Activated CD8-positive, alpha-beta T cell treated with anti-CD3 and anti-CD28 coated beads for 36 hours (primary cell): Measurements from ENCODE around the gene RPL36. TPM values are rescaled to one million over a fixed set of nuclear protein-coding genes. Genes with fewer than 3 reads are reported as not detected.
A peak's percentile ranks its signal among the peaks of the same experiment; 100 is the strongest.

Experiments used
- ATAC-seq: fragments of 200-7000 bp; cut with Tn5 transposase; one replicate; pipeline ENCODE4 v1.10.0; 2021; ENCODE audit warnings: mild to moderate bottlenecking, moderate library complexity
- CTCF ChIA-PET: fragments of 350-600 bp; sonication (Branson Sonifier 250); formaldehyde crosslinking; loops from one replicate; lab custom pipeline; 2021; ENCODE audit warnings: antibody characterized with exemption; lab: Charles Lee
- POLR2A ChIA-PET: fragments of 350-600 bp; sonication (Branson Sonifier 250); formaldehyde crosslinking; loops from one replicate; lab custom pipeline; 2021; ENCODE audit warnings: antibody characterized with exemption; lab: Charles Lee
- DNase-seq: peaks from one replicate; pipeline ENCODE4 v3.0.0-alpha.2; 2020
- H3K27ac Mint-ChIP-seq: one replicate; pipeline ENCODE4 v1.8.0; 2021; ENCODE audit warnings: mild to moderate bottlenecking, mixed read lengths
- H3K27me3 Mint-ChIP-seq: one replicate; pipeline ENCODE4 v1.8.0; 2021; ENCODE audit warnings: mixed read lengths
- H3K36me3 Mint-ChIP-seq: one replicate; pipeline ENCODE4 v1.8.0; 2021; ENCODE audit warnings: low read depth, mixed read lengths
- H3K4me1 Mint-ChIP-seq: one replicate; pipeline ENCODE4 v1.8.0; 2021; ENCODE audit warnings: low read depth, mixed read lengths
- H3K4me3 Mint-ChIP-seq: one replicate; pipeline ENCODE4 v1.8.0; 2021; ENCODE audit warnings: mild to moderate bottlenecking, moderate library complexity, mixed read lengths
- H3K9me3 Mint-ChIP-seq: one replicate; pipeline ENCODE4 v1.8.0; 2021; ENCODE audit warnings: mixed read lengths
- CTCF ChIP-seq: fragments of 200-600 bp; IDR thresholded peaks from one replicate; pipeline ENCODE4 v1.8.0; 2022; ENCODE audit warnings: antibody characterized with exemption, mild to moderate bottlenecking
- intact Hi-C: fragments of 100-400 bp; cut with micrococcal nuclease; formaldehyde crosslinking; loops from one replicate; pipeline ENCODE4 v1.10.0; 2022
- total RNA-seq, 2 experiments: library from RNA; stranded (reverse); gene quantifications; one replicate each; pipeline ENCODE4 v1.2.3, GENCODE V29; 2021

Gene RPL36
- total RNA-seq, 2 experiments from 2014 or later: 1,711 to 1,715 TPM

DNA sequence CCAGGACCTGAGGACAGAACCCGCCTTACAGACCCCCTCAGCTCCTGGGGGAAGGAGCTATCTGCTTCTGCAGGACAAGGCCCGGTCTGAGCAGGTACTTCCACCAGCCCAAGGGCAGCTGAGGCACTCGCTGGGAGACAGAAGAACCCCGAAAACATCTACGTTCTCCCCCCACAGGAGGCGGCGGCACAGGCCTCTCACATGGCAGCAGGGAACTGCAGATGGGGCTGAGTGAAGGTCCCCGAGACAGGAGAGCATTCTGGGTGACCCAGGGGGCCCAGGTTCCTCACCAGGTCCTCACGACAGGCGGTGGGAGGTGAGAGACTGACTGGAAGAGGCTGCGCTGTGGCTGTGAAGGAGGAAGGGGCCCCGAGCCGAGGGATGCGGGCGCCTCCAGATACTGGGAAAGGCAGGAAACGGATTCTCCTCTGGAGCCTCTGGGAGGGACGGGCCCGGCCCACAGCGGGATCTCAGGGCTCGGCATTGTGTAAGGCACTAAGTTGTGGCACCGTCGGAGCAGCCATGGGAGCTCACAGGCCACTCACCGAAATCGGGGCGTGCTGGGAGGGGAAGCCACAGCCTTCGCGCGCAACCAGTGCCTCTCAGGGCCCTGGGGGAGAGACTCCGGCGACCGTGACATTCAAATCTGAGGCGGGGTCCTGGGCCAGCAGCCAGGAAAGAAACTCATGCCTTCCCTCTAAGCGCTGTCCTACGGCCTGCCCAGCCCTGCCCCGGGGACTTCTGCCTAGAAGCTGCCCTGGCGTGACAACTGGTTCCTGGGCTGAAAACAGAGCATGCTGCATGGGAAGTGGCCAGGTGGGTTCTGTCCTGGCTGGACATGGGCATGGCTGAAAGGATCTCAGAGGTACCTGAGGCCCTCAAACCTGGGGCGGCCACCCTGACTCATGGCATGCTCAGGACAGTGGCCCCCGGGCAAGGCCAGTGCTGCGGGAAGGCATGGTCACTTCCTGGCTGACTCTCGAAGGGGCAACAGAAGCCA is 14.0 kb downstream of the RPL36 start:
- Mint-ChIP-seq H3K4me1 (no peaks in the 10 kb centered on the region), H3K9me3 (no peaks in the 10 kb centered on the region), H3K36me3 (peaks cover 55% of the 10 kb centered on the region), H3K27ac (no peak overlapping the region), H3K4me3 (no peak overlapping the region), H3K27me3 (no peaks in the 10 kb centered on the region)
- intact Hi-C loops: no loop called here
- ATAC-seq (no peak), DNase-seq (no peak)
- ChIA-PET POLR2A (interaction anchor here (1.1 to 18.8 kb wide), 5 partner anchors 8 to 15 kb away, joined by 3 to 516 read pairs (median 17); partner anchors contain the start of genes CATSPERD, HSD11B1L, LONP1 and RPL36), CTCF (no interaction called here)
- no peak for TF ChIP-seq CTCF

GRCh38 chr19:5705552-5705951 is 15.5 kb downstream of the RPL36 start:
- Mint-ChIP-seq H3K9me3 (no peaks in the 10 kb centered on the region), H3K27ac (no peak overlapping the region), H3K27me3 (no peaks in the 10 kb centered on the region), H3K4me3 (no peak overlapping the region), H3K4me1 (no peaks in the 10 kb centered on the region), H3K36me3 (peaks cover 56% of the 10 kb centered on the region)
- CTCF ChIA-PET: interaction anchor here (1.7 kb wide), 1 partner anchor 16 kb away, joined by 4 read pairs; the partner anchor contains the start of gene RPL36
- POLR2A ChIA-PET: interaction anchor here (2.6 to 18.8 kb wide), 3 partner anchors 8 to 15 kb away, joined by 17 to 516 read pairs (median 82); partner anchors contain the start of genes CATSPERD, HSD11B1L, LONP1 and RPL36
- intact Hi-C loops: no loop called here
- TF ChIP-seq CTCF: no peak
- ATAC-seq: no peak
- DNase-seq: no peak

GRCh38 chr19:5706876-5707573 is 16.9 kb downstream of the RPL36 start:
- Mint-ChIP-seq H3K27ac (no peak overlapping the region), H3K36me3 (peaks cover 52% of the 10 kb centered on the region), H3K9me3 (no peaks in the 10 kb centered on the region), H3K27me3 (no peaks in the 10 kb centered on the region), H3K4me1 (no peaks in the 10 kb centered on the region), H3K4me3 (no peak overlapping the region)
- no peak for DNase-seq
- ChIA-PET POLR2A (interaction anchor here (1.1 to 18.8 kb wide), 3 partner anchors 11 to 28 kb away, joined by 4 to 516 read pairs (median 82); partner anchors contain the start of genes CATSPERD, HSD11B1L, LONP1 and RPL36), CTCF (interaction anchor here (1.2 kb wide), 1 partner anchor 17 kb away, joined by 3 read pairs; the partner anchor contains the start of gene RPL36)
- intact Hi-C loops: no loop called here
- no peak for TF ChIP-seq CTCF
- no peak for ATAC-seq

DNA sequence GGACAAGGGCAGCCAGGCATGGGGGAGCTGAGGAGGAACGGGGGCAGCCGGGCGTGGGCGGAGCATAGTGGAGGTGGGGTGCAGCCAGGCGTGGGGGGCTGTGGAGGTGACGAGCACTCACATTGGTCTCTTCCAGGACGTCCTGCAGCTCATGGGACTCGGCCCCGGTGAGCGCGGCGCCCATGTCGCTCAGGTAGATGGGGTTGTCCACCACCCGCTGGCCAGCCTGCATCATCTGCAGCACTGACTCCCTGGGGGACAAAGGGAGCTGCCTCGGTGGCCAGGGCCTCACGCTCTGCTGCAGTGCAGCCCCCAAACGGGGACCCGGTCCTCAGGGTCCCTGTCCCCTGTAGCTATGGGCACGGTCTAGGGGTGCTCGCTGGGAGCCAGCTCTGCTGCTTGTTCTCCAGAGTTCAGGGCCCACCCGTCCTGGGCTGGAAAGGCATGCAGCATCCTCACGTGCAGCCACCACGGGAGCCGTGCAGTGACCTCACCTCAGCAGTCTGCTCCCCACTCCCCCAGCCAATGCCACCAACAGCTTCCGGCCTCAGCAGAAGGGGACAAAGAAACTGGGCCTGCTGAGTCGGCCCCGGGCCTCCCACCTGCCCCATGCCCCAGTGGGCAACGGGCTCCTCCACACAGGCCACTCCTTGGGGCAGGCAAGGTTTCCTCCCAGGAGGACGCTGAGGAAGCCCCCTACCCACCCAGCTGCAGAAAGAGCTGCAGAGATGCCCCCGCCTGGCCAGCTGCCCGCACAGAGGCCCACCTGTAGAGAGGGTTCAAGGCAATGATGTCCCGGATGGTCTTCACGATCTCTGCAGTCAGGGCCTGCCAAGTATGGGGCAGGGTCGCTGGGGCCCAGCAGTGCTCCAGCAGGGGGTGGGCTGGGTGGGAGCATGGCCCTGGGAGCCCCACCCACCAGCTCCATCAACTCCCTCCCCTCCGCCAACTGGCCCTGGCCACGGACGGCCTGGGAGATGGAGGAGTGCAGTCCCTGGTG is 17.8 kb downstream of the RPL36 start:
- peak; percentile 19 for ATAC-seq
- no peak for TF ChIP-seq CTCF
- no peaks in the 10 kb centered on the region for H3K4me1 Mint-ChIP-seq
- no peaks in the 10 kb centered on the region for H3K9me3 Mint-ChIP-seq
- H3K4me3 Mint-ChIP-seq: no peak overlapping the region
- intact Hi-C loops: no loop called here
- DNase-seq: no peak
- H3K36me3 Mint-ChIP-seq: peaks cover 54% of the 10 kb centered on the region
- no peak overlapping the region for H3K27ac Mint-ChIP-seq
- ChIA-PET CTCF (interaction anchor here (1.2 kb wide), 1 partner anchor 18 kb away, joined by 3 read pairs; the partner anchor contains the start of gene RPL36), POLR2A (interaction anchor here (1.1 to 18.8 kb wide), 3 partner anchors 10 to 28 kb away, joined by 4 to 516 read pairs (median 82); partner anchors contain the start of genes CATSPERD, HSD11B1L, LONP1 and RPL36)
- H3K27me3 Mint-ChIP-seq: no peaks in the 10 kb centered on the region
